GM12873 (cell line): ENCODE results near the gene GFOD1.

Experiments
- TF ChIP-seq, protein P1 (sequence below): IDR thresholded peaks from 2 replicates; pipeline ENCODE4 v1.5.1; 2012; ENCODE audit warnings: low read depth, mild to moderate bottlenecking, moderate library complexity, low read length, control low read depth; ENCODE audit not compliant: insufficient read depth; ENCODE audit errors: missing control alignments

Gene GFOD1

GRCh38 chr6:13368079-13368730, 119.2 kb downstream of the GFOD1 start:
- TF ChIP-seq, protein P1, sequence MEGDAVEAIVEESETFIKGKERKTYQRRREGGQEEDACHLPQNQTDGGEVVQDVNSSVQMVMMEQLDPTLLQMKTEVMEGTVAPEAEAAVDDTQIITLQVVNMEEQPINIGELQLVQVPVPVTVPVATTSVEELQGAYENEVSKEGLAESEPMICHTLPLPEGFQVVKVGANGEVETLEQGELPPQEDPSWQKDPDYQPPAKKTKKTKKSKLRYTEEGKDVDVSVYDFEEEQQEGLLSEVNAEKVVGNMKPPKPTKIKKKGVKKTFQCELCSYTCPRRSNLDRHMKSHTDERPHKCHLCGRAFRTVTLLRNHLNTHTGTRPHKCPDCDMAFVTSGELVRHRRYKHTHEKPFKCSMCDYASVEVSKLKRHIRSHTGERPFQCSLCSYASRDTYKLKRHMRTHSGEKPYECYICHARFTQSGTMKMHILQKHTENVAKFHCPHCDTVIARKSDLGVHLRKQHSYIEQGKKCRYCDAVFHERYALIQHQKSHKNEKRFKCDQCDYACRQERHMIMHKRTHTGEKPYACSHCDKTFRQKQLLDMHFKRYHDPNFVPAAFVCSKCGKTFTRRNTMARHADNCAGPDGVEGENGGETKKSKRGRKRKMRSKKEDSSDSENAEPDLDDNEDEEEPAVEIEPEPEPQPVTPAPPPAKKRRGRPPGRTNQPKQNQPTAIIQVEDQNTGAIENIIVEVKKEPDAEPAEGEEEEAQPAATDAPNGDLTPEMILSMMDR = no peak

DNA sequence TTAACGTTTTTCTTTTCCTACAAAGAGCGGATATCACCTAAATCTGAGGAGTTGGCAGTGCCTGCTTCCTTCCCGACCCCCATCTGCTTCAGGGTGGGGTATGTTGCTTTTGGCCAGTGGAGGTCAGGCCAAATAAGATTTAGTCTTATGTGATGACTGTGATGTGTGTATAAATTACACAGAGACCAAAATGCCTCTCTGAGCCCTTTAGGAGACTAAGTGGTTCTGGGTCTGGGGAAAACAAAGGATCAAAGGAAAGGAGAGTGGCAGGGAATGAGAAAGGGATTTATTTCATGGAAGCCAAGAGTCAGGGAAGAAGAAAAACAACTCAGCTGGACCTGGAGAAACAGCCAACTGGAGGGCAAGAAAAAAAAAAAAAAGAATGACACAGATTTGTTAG, 120.0 kb downstream of the GFOD1 start:
- TF ChIP-seq, protein P1 = no peak

DNA sequence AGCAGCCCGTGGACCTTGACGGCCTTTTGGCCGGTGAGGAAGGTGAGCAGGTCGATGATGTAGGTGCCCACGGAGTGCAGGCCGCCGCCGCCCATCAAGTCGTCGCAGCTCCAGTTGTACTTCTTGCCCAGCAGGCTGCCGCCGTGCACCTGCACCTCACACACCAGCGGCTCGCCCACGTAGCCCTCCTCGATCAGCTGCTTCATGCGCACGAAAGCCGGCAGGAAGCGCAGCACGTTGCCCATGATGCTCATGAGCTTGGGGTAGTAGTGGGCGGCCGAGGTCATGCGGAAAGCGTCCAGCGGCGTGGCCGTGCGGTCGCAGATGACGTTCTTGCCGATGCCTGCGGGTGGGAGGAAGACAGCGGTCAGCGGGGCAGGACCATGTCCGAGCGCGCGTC, 122.1 kb downstream of the GFOD1 start:
- TF ChIP-seq, protein P1 = no peak

- TF ChIP-seq, protein P1 = no peak
Observed at GRCh38 chr6:13364842-13365241, 122.6 kb downstream of the GFOD1 start.

GRCh38 chr6:13362412-13362811, 125.0 kb downstream of the GFOD1 start:
- TF ChIP-seq, protein P1 = no peak

GRCh38 chr6:13360671-13361540, 126.5 kb downstream of the GFOD1 start:
- TF ChIP-seq, protein P1 = no peak

- TF ChIP-seq, protein P1 = no peak
Observed at GRCh38 chr6:13359287-13359686, 128.1 kb downstream of the GFOD1 start.
